Amygdala (tissue), 56 donors: ENCODE measurements around the gene LRP3.
"Not testable (repeated sequence)": the region's sequence is repeated elsewhere in the genome, so short reads cannot be mapped to it uniquely, and the experiment has no call there.

Experiments used
- DNase-seq, 56 donors: peaks; one replicate each; lab custom pipeline; 2025; lab: John Stamatoyannopoulos, UW

The LRP3 gene, protein sequence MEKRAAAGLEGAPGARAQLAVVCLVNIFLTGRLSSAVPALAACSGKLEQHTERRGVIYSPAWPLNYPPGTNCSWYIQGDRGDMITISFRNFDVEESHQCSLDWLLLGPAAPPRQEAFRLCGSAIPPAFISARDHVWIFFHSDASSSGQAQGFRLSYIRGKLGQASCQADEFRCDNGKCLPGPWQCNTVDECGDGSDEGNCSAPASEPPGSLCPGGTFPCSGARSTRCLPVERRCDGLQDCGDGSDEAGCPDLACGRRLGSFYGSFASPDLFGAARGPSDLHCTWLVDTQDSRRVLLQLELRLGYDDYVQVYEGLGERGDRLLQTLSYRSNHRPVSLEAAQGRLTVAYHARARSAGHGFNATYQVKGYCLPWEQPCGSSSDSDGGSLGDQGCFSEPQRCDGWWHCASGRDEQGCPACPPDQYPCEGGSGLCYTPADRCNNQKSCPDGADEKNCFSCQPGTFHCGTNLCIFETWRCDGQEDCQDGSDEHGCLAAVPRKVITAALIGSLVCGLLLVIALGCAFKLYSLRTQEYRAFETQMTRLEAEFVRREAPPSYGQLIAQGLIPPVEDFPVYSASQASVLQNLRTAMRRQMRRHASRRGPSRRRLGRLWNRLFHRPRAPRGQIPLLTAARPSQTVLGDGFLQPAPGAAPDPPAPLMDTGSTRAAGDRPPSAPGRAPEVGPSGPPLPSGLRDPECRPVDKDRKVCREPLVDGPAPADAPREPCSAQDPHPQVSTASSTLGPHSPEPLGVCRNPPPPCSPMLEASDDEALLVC

DNA sequence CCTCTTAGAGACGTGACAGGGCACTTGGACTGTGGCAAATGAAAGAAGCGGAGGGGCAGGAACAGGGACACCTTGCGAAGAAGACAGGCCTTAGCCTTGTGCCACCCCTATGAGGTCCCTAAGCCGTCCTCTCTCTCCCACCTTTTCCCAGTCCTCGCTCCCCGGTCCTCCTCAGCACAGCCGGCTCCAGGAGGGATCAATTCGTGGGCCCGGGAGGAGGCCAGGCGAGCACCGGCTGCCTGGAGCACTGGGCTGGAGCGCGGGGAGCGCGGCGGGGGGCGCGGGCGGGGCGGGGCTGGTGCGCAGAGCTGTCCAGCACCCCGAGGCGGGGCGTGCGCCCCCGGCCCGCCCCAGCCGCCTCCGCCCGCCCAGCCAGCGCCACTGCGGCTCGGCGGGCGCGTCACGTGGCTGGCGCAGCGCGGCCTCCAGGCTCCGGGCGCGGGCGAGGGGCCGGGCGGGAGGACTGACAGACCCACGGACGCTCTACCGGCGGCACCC lies at the start of gene LRP3:
LRP3 (plus strand) TSS at position 466 of the 498 bp plus-strand sequence. CDS start 456 bp downstream, outside the sequence.
- peak in 25 of 56 donors; percentile 13 to 69 (median 34) for DNase-seq

- no peak for DNase-seq
These were observed 47.9 kb upstream of the LRP3 start for GRCh38 chr19:33146209-33146608.

GRCh38 chr19:33147538-33147937 lies 46.6 kb upstream of the LRP3 start:
- no peak for DNase-seq

GRCh38 chr19:33150852-33151518 lies 43.1 kb upstream of the LRP3 start:
- DNase-seq: no peak

GRCh38 chr19:33152176-33152575 lies 42.0 kb upstream of the LRP3 start:
- DNase-seq: no peak

DNA sequence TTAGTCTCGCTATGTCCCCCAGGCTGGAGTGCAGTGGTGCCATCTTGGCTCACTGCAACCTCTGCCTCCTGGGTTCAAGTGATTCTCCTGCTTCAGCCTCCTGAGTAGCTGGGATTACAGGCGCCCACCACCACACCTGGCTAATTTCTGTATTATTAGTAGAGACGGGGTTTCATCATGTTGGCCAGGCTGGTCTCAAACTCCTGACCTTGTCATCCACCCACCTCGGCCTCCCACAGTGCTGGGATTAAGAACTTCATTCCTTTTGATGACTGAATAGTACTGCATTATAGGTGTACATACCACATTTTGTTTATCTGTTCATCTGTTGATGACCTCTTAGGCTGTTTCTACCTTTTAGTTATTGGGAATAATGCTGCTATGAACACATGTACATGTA lies 41.5 kb upstream of the LRP3 start:
- not testable (repeated sequence) for DNase-seq

- not testable (repeated sequence) for DNase-seq
These were observed 39.8 kb upstream of the LRP3 start for GRCh38 chr19:33154313-33154712.

- no peak for DNase-seq
These were observed 37.8 kb upstream of the LRP3 start for GRCh38 chr19:33156334-33156733.

DNA sequence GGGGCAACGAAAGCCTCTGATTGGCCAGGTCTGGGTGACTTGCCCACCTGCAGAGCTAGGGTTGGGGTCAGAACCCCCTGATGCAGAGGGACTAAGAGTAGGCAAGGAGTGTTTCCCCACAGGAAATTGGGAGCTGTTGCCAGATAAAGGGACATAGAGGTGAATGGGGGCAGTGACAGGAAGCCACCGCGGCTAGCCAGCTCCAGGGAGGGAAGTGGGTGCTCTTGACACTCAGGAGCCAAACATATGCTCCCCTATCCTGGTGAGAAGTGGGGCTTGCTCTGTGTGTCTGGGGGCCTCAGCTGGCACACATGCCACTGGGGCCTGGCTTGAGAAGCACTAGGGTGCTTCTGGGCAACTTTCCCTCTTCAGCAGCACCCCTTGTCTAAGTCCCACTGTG lies 36.2 kb upstream of the LRP3 start:
- DNase-seq: no peak

DNA sequence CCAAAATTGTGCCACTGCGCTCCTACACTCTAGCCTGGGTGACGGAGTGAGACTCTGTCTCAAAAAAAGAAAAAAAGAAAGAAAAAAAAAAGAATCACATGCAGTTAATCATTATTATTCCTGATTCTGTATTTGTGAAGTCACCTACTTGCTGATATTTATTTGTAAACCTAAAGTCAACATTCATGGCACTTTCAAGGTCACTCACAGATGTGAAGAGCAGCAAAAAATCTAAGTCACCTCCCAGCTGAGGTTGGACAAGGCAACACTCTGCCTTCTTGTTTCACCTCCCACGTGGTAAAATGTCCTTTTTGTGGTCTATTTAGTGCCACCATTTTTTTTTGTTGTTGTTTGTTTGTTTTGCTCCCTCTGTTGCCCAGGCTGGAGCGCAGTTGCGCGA lies 35.8 kb upstream of the LRP3 start:
- no peak for DNase-seq

DNA sequence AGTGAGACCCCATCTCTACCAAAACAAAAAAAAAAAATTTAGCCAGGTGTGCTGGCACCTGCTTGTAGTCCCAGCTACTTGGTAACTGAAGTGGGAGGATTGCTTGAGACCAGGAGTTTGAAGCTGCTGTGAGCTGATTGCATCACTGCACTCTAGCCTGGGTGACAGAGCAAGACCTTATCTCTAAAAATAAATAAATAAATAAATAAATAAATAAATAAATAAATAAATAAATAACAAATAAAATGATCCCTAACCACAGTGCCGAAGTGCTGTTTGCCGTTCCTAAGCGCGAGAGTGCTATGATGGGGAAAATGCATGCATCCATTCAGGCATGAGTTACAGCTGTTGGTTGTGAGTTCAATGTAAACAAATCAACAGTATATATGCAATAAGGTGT lies 35.0 kb upstream of the LRP3 start:
- no peak for DNase-seq

GRCh38 chr19:33159893-33160292 lies 34.2 kb upstream of the LRP3 start:
- no peak for DNase-seq

DNA sequence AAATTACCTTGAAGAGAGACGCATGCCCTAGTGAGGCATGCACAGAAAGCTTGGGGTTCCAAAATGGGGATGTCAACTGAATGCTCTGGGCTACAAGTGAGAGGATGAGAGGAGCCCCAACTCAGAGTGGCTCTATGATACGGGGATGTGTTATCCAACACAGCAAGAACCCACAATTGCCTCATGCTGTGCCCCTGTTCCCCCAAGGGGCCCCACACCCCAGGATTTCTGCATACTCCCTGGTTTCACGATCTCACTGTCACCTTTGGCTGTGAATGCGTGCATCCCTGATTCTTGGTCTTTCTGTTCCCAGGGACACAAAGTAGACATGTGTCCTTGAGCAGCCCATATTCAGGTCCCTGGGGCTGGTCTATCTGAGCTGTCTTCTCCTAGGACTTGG lies 32.9 kb upstream of the LRP3 start:
- no peak for DNase-seq

GRCh38 chr19:33163481-33163880 lies 30.6 kb upstream of the LRP3 start:
- DNase-seq: no peak

DNA sequence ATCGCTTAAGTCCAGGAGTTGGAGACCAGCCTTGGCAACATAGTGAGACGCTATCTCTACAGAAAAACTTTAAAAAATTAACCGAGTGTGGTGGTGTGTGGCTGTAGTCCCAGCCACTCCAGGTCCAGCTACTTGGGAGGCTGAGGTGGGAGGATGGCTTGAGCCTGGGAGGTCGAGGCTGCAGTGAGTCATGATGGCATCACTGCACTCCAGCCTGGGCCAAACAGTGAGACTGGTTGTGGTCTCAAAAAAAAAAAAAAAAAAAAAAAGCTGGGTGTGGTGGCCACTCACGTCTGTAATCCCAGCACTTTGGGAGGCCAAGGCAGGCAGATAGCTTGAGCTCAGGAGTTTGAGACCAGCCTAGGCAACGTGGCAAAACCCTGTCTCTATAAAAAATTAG lies 28.1 kb upstream of the LRP3 start:
- DNase-seq: not testable (repeated sequence)

DNA sequence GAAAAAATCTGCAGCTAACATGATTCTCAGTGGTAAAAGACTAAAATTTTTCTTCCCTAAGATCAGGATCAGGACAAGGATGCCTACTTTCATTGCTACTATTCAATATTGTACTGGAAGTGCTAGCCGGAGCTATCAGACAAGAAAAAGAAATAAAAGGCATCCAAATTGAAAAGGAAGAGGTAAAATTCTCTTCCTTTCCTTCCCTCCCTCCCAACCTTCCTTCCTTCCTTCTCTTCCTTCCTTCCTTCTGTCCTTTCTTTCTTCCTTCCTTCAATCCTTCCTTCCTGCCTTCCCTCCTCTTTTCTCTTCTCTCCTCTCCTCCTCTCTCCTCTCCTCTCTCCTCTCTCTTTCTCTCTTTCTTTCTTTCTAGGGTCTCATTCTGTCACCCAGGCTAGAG lies 26.7 kb upstream of the LRP3 start:
- DNase-seq: no peak

DNA sequence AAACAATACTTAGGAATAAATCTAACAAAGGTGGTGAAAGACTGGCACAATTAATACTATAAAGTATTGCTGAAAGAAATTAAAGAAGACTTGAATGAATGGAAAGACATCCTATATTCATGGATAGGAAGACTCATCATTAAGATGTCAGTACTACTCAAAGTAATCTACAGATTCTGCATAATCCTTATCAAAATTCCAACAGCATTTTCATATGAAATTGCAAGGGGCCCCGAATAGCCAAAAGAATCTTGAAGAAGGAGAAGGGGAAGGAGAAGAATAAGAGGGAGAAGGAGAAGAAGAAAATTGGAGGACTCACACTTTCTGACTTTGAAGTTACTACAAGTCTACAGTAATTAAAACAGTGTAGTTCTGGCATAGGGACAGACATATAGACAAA lies 25.6 kb upstream of the LRP3 start:
- DNase-seq: no peak

DNA sequence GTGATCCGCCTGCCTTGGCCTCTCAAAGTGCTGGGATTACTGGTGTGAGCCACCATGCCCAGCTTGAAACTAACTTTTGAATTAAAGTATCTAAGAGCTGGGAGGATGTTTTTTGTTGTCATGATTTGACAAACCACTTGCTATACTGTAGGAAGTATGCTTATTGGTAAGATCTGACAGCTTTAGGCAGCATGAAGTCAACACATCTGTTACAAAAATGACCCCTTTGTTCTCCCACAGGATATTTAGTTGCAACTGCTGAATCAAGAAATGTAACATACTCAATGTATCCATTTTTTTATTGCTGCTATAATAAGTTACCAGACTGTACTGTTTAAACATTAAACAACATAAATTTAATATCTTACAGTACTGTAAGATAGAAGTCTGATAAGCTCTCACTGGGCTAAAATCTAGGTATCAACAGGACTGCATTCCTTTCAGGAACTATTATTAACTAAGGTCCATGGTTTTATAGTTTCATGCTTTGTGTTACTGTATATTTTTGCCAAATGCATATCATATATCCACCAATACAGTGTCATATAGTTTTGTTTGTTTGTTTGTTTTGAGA lies 22.8 kb upstream of the LRP3 start:
- no peak for DNase-seq

GRCh38 chr19:33171916-33172359 lies 22.2 kb upstream of the LRP3 start:
- DNase-seq: no peak

DNA sequence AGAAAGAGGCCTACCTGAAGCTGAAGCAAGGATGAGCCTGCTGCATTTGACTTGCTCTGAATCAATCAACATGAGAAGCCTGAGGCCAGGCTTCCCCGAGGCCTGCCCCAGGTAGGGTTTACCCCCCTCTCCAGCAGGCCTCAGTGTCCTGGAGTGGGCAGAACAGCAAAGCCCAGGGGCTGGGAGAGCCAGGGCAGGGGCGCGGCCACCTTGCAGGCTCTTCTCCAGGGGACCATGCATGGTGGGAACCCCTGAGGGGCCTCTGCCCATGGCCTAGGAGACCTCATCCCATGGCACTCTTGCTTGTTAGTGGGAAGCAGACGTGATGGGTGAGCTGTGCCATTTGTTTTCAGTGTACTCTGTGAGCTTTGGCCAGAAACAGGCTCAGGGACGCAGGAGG lies 19.9 kb upstream of the LRP3 start:
- no peak for DNase-seq
